GM19099 (cell line): ENCODE results near the gene CFAP61.

ENCODE experiments used
- POLR2A ChIP-seq: IDR thresholded peaks from 3 replicates; pipeline ENCODE4 v1.6.1; 2011; ENCODE audit warnings: low read depth; ENCODE audit not compliant: insufficient read length; ENCODE audit errors: extremely low read depth

Gene CFAP61

GRCh38 chr20:20241976-20242375 is 189.6 kb downstream of the CFAP61 start:
- TF ChIP-seq POLR2A: no peak

- no peak for TF ChIP-seq POLR2A
Measured at GRCh38 chr20:20246996-20247633, 194.8 kb downstream of the CFAP61 start.

DNA sequence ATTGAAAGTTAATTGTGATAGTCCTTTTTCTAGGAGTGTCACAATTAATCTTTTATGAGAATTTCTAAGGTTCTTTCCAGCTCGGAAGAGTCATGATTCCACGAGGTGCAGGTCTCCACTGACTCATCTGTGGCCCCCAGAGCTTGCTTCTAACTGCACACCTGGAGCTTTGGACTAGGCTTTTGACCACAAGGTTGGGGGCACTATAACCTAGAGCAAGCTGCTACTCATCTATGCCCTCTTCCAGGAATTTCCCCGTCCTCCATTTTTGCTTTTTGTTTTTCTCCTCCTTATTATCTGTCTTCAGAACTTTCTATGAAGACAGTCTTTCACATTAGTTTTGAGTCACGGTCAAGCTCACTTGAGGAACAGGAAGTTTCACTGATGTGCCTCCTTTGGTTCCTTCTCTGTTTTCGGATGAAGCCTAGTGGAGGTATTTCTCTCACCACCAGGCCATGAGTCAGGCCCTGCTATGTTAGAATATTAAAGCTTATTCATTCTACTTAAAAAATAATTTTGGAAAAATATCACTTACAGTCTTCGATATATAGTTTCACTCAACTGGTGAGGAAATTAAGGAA is 196.4 kb downstream of the CFAP61 start:
- no peak for TF ChIP-seq POLR2A

- no peak for TF ChIP-seq POLR2A
Measured at GRCh38 chr20:20251317-20251716, 199.0 kb downstream of the CFAP61 start.

DNA sequence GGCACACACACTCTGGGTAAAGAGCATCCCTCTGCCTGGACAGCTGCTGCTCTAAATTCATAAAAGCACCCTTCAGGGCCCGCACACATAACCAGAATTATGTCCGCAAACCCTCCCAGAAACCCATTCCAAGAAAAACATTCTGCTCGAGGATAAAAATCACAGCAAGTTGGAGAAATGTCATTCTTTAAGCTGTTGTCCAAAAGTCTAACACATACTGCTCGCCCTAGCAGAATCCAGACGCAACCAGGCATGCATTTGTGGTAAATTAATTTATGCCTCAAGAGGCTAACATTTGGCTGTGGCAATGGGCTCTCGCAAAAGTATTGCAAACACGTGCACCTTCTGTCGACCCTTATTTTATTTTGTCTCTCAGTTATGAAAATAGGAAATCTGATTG is 199.5 kb downstream of the CFAP61 start:
- no peak for TF ChIP-seq POLR2A

DNA sequence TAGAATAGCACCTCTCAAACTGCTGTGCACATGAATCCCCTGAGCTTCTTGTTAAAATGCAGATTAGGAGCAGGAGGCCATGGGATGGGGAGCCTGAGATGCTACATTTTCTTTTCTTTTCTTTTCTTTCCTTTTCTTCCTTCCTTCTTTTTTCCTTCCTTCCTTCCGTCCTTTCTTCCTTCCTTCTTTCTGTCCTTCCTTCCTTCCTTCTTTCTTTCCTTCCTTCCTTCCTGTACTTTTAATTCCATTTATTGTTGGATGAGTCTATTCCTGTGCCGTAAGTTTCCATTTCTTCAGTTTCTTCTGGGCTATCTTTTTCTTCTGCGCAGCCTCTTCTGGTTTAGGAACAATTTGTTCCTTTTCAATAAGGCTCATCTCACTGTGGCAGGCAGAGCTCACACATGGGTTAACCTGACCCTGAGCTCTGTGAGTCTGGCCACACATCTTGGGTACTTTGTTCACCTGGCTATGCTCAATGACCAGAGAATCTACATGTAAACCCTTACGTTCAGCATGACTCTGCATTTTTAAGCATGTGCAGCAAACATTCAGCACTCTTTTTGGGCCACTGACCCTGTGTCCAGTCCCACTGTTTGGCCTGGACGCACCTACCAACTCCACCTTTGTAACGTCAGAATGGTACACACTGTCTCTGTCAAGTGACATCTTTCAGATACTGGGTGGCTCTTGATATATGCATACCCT is 200.9 kb downstream of the CFAP61 start:
- TF ChIP-seq POLR2A: no peak

- no peak for TF ChIP-seq POLR2A
Measured at GRCh38 chr20:20253744-20254330, 201.5 kb downstream of the CFAP61 start.

GRCh38 chr20:20255099-20255498 is 202.8 kb downstream of the CFAP61 start:
- no peak for TF ChIP-seq POLR2A

DNA sequence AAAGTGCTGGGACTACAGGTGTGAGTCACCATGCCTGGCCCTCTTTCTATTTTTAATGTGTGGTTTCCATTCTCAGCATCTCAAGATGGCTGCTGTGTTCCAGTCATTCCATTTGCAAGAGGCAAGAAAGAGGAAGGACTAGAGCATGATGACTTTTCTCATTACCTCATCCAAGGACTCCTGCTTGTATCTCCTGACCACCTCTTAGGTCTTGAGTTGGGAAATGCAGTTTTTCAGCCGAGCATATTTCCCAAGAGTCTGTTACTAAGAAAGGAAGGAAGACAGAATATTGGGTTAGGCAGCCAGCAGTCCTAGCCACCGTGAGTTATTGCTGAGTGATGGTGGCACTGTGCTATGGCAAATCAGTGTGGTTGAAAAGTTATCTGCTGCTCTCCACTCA is 207.2 kb downstream of the CFAP61 start:
- TF ChIP-seq POLR2A: no peak

DNA sequence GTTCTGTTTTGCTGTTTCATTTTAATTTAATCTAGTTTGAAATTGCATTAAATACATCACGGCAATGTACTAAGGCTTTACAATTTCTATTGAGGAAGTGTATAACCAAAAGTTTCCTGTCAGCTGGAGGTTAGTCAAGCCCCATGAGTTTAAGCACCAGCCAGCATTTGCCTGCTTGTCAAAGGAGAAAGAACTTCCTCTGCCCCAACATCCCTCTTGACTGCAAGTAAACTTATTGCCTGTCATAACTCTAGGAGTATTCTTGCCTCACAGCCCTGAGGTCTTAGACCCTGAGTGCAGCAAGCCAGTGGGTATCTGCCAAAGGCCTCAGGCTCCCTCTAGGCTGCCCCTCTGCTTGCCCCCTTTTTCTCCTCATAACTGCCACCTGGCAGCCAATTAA is 208.8 kb downstream of the CFAP61 start:
- TF ChIP-seq POLR2A: no peak

DNA sequence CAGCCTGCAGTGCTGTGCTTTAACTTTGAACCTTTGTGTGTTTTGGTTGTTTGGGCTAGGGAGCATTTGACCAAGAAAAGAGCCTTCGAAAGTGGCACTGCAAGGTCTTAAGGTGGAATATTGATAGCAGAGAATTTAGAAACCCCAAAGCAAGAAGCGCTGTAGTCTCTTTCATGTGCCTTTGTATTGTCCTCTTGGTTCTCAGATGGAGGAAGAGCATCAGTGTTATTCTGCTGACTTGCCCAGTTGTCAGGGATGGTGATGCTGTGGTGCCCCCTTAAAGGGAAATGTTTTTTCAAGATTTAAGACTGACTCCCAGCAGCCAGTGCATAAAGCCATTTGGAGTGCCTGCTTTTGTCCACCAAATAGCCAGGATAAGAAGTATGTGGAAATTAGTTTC is 212.9 kb downstream of the CFAP61 start:
- no peak for TF ChIP-seq POLR2A

DNA sequence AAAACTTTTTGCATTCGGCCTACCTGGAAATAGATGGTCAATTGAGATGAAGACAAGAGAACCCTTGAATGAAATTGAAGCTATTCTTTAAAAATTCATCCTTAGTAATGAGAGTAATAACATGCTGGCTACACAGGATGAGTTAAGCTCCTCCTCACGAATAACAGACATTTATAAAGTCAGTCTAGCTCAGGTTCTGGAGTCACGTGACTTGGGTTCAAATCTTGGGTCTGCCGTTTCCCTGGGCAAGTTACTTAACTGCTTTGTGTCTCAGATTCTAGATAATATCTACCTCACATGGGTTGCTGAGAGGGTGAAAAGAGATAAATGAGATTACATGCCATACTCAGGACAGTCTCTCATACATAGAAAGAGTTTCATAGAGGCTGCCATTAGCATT is 214.2 kb downstream of the CFAP61 start:
- no peak for TF ChIP-seq POLR2A

DNA sequence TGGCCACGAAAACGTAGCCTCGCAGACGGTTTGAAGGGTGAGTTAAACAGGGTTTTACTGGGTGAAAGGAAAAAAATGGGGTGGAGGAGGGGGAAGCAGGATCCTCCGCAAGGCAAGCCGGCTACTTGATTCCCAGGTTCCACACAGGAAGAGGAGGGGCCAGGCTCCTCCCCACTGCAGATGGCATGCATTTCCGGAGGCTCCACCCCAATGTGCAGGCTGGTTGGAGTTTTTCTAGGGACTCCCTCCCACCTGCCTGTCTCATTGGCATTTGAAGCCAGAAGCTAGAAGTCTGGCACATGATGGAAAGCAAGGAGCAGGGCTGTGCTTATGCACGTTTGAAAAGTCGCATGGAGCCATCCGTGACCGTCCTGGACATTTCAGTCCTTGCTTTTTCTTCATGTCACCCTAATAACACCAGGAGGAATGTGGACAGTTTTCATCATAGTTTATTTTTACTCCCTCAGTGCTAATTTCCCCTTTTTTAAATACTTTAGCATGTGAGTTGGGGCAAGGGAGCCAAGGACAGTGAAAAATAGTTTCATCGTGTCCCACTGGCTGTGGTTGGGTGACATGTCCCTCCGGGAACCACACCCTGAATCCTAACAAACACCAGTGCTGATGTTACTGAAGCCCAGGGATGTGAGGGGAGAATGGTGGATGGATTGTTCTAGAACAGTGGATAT is 215.5 kb downstream of the CFAP61 start:
- no peak for TF ChIP-seq POLR2A

DNA sequence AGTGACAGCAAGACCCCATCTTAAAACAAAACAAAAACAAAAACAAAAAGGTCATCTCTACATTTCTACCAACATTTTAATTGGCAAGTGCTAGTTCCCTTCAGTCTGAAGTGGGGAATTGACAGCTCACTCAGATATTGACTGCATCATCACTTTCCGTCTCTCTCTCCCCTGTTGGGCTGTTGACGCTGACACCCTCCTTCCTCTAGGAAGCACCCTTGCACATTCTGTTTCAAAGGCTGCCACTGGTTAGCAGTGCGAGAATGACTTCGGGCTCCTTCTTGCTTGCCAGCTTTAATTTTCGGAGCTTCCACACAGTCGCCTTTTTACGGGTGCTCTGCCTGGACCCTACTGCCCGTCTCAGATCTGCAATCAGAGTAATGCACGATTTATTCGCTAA is 218.9 kb downstream of the CFAP61 start:
- TF ChIP-seq POLR2A: no peak

- TF ChIP-seq POLR2A: no peak
Measured at GRCh38 chr20:20272686-20273085, 220.4 kb downstream of the CFAP61 start.
